Glutamatergic neuron (in vitro differentiated cells): Measurements from ENCODE around the gene ARL14. TPM values are rescaled to one million over a fixed set of nuclear protein-coding genes. Genes with fewer than 3 reads are reported as not detected.
A peak's percentile ranks its signal among the peaks of the same experiment; 100 is the strongest.

Experiments used
- DNase-seq: peaks from one replicate; pipeline ENCODE4 v3.0.0; 2022
- H3K27ac Mint-ChIP-seq: one replicate; pipeline ENCODE4 v1.8.0; 2020; ENCODE audit warnings: mild to moderate bottlenecking, mixed read lengths, inconsistent platforms; ENCODE audit not compliant: unreplicated experiment
- H3K27me3 Mint-ChIP-seq: one replicate; pipeline ENCODE4 v1.8.0; 2020; ENCODE audit warnings: mild to moderate bottlenecking, moderate library complexity, mixed read lengths, inconsistent platforms; ENCODE audit not compliant: unreplicated experiment
- H3K36me3 Mint-ChIP-seq: one replicate; pipeline ENCODE4 v1.8.0; 2020; ENCODE audit warnings: mild to moderate bottlenecking, mixed read lengths, inconsistent platforms; ENCODE audit not compliant: unreplicated experiment
- H3K4me1 Mint-ChIP-seq: one replicate; pipeline ENCODE4 v1.8.0; 2020; ENCODE audit warnings: mild to moderate bottlenecking, low read depth, mixed read lengths, inconsistent platforms; ENCODE audit not compliant: unreplicated experiment
- H3K4me3 Mint-ChIP-seq: one replicate; pipeline ENCODE4 v1.8.0; 2020; ENCODE audit warnings: mild to moderate bottlenecking, mixed read lengths, inconsistent platforms; ENCODE audit not compliant: unreplicated experiment
- H3K9me3 Mint-ChIP-seq: one replicate; pipeline ENCODE4 v1.8.0; 2020; ENCODE audit warnings: mild to moderate bottlenecking, moderate library complexity, mixed read lengths, inconsistent platforms; ENCODE audit not compliant: unreplicated experiment
- total RNA-seq: library from RNA; stranded (reverse); fragmentation: NEBNext Ultra II Directional; extraction: Animal tissue kit (Norgen Biotek cat#: 25700); gene quantifications from one replicate; pipeline ENCODE4 v1.2.1, GENCODE V29; 2021; ENCODE audit not compliant: unreplicated experiment
- TF ChIP-seq, protein P1 (sequence below): fragments of 200-600 bp; sonication (generic); IDR thresholded peaks from one replicate; pipeline ENCODE4 v1.5.0; 2021; ENCODE audit not compliant: partially characterized antibody, unreplicated experiment

The ARL14 gene
- total RNA-seq, 1 donor from 2014 or later, result not detected

DNA sequence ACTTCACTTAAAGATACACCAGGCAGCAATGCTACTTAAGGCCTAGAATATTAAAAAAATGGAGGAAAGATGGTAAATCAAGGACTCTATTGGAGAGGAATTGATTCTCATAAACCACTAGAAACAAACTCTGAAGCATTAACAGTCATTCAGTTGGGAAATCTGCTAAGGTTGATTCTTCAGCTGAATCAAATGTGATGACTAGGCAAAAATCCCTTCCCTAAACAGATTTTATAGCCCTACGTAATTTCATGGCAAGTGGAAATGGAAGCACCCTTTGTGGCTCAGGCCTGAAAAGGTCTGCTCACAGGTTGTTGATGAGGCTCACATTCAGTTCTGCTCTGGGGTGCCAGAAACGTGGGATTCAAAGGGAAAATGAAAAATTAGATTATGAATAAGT, 38.8 kb upstream of the ARL14 start:
- Mint-ChIP-seq H3K9me3 (no peaks in the 10 kb centered on the region), H3K36me3 (no peaks in the 10 kb centered on the region)
- TF ChIP-seq, protein P1, sequence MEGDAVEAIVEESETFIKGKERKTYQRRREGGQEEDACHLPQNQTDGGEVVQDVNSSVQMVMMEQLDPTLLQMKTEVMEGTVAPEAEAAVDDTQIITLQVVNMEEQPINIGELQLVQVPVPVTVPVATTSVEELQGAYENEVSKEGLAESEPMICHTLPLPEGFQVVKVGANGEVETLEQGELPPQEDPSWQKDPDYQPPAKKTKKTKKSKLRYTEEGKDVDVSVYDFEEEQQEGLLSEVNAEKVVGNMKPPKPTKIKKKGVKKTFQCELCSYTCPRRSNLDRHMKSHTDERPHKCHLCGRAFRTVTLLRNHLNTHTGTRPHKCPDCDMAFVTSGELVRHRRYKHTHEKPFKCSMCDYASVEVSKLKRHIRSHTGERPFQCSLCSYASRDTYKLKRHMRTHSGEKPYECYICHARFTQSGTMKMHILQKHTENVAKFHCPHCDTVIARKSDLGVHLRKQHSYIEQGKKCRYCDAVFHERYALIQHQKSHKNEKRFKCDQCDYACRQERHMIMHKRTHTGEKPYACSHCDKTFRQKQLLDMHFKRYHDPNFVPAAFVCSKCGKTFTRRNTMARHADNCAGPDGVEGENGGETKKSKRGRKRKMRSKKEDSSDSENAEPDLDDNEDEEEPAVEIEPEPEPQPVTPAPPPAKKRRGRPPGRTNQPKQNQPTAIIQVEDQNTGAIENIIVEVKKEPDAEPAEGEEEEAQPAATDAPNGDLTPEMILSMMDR, result no peak

DNA sequence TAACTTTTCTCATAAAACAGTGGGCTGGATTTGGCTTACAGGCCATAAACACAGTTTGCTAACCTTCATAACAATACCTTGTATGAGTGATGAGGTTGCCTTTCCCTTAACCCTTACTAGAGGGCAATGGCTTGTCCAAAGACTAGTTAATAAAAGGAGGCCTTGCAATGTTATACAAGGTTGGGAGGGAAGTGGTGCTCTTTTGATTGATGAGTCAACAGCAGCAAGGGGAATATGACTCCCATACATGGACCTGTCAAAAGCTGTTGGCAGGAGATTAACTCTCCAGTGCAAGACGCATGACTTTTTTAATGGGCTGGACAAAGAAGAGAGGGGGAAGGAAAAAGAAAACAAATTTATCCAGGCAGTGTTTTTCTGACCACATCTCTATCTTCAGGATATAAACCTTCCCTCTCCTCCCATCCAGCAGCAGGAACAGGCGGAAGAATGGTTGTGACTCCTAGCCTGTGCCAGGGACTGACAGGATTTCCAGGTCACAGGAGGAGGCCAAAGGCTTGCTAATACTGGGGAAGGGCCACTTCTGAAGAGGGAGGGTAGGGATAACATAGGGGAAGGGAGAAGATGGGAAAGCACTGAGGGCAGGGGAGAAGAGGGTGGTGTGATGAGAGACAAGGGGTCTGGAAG, 35.2 kb upstream of the ARL14 start:
- no peaks in the 10 kb centered on the region for H3K4me1 Mint-ChIP-seq
- no peaks in the 10 kb centered on the region for H3K27me3 Mint-ChIP-seq
- no peak overlapping the region for H3K27ac Mint-ChIP-seq
- H3K9me3 Mint-ChIP-seq, result no peaks in the 10 kb centered on the region
- no peak for DNase-seq
- TF ChIP-seq, protein P1, result no peak
- no peaks in the 10 kb centered on the region for H3K36me3 Mint-ChIP-seq
- H3K4me3 Mint-ChIP-seq, result no peak overlapping the region

More for the DNA sequence above, 38.8 kb upstream of the ARL14 start:
- Mint-ChIP-seq H3K4me3 (no peak overlapping the region), H3K4me1 (no peaks in the 10 kb centered on the region), H3K27ac (no peak overlapping the region), H3K27me3 (peaks cover under 1% of the 10 kb centered on the region)
- no peak for DNase-seq

DNA sequence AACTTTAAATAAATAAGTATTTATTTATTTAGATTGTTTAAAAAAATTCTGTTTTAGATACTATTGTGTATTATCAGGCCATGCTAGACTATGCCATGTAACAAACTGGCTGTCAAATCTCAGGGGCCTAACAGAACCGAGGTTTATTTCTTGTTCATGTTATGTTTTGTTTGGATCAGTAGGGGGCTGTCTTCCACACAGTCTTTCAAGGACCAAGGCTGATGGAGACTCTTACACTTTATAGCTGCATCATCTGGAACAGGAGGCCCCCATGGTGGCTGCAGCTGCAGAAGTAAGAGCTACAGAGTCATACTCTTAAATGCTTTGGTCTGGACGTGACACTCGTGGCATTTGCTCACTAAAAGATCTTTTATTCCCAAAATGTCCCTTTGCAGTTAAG, 33.0 kb upstream of the ARL14 start:
- no peak for DNase-seq
- Mint-ChIP-seq H3K36me3 (no peaks in the 10 kb centered on the region), H3K9me3 (no peaks in the 10 kb centered on the region), H3K27me3 (no peaks in the 10 kb centered on the region), H3K4me3 (no peak overlapping the region), H3K27ac (no peak overlapping the region), H3K4me1 (no peaks in the 10 kb centered on the region)
- TF ChIP-seq, protein P1, result peak; percentile 11

DNA sequence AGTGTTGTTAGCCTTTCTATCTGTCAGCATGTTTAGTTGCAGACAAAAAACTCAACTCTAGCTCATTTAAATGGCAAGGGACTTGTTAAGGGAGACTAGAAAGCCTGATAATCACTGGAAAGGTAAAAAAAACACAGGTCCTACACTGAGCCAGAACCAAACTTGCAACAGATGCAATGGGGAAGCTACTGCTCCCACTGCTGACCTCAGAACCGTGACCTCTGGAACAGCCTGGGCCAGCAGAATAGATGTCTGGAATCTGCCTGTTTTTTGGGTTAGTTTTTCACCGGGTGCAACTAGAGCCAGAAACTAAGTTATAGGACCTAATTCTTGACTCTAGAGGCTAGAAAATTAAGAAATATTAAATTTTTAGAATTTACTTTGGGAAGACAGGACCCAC, 32.5 kb upstream of the ARL14 start:
- Mint-ChIP-seq H3K9me3 (no peaks in the 10 kb centered on the region), H3K27me3 (no peaks in the 10 kb centered on the region), H3K36me3 (no peaks in the 10 kb centered on the region), H3K4me1 (no peaks in the 10 kb centered on the region), H3K4me3 (no peak overlapping the region), H3K27ac (no peak overlapping the region)
- TF ChIP-seq, protein P1, result no peak
- no peak for DNase-seq

DNA sequence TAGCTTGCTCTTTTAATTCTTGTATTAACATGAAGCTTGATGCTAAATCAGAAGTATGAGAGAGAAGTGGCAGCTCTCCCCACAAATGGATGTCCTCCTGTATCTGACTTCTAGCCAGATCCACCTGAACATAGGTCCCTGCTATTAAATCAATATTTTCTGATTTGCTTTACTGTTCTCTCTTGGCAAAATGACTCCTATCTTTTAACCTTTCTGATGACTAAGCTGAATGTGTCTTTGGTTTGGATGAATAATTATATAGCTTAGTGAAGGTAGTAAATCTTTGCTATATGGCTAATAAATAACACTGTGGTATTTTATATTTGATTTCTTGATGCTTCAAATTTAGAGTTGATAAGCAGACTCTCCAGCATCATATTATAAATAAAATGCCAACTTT, 28.3 kb upstream of the ARL14 start:
- no peaks in the 10 kb centered on the region for H3K9me3 Mint-ChIP-seq
- TF ChIP-seq, protein P1, result no peak
- no peaks in the 10 kb centered on the region for H3K4me1 Mint-ChIP-seq
- H3K4me3 Mint-ChIP-seq, result no peak overlapping the region
- no peaks in the 10 kb centered on the region for H3K36me3 Mint-ChIP-seq
- DNase-seq, result no peak
- H3K27me3 Mint-ChIP-seq, result no peaks in the 10 kb centered on the region
- H3K27ac Mint-ChIP-seq, result no peak overlapping the region
